Activated naive CD8-positive, alpha-beta T cell (primary cell): ENCODE data around the gene IGF2.
A peak's percentile ranks its signal among the peaks of the same experiment; 100 is the strongest.

Experiments used
- H3K27ac Mint-ChIP-seq: one replicate; pipeline ENCODE4 v1.8.0; 2021; ENCODE audit warnings: mixed read lengths
- H3K27me3 Mint-ChIP-seq: one replicate; pipeline ENCODE4 v1.8.0; 2021; ENCODE audit warnings: mixed read lengths
- H3K36me3 Mint-ChIP-seq: one replicate; pipeline ENCODE4 v1.8.0; 2021; ENCODE audit warnings: mixed read lengths
- H3K4me1 Mint-ChIP-seq: one replicate; pipeline ENCODE4 v1.8.0; 2021; ENCODE audit warnings: low read depth, mixed read lengths
- H3K4me3 Mint-ChIP-seq: one replicate; pipeline ENCODE4 v1.8.0; 2021; ENCODE audit warnings: mild to moderate bottlenecking, mixed read lengths
- H3K9me3 Mint-ChIP-seq: one replicate; pipeline ENCODE4 v1.8.0; 2021; ENCODE audit warnings: low read depth, mixed read lengths

IGF2 gene

DNA sequence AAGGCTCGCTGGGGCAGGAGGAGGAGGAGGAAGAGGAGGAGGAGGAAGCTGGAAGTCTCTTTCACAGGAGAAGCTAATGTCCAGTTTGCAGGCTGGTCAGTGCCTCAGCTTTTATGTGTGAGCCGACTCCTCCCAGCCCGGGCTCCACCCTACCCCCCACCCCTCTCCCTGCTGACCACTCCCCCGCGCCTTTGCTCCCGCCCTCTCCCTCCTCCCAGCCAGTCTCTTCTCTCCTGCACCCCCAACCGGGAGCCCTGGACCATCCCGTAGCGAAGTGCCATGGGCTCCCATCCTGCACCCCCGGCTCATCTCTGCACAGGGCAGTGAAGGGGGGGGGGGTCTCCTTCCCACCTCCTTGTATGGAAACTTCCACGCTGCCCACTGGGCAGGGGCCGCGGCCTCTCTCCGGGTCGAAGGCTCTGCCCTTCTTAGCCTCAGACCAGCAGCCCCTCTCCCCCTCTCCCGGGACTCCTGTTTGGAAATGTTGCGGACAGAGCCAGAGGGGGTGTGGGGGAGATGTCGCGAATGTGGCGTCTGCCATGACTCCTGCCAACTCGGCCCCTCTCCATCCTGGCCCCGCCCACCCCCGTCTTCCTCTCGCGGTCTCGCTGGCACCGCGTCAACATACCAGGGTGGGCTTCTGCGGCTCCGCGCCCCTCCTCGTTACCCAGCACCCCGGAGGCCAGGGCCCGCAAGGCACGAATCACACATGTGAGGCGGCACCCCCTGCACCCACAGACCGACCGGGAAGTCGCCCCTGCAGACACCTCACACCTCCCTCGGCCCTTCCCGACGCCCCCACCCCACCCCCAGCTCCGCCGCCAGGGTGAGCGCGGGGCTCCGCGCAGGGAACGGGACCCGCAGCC, 1.8 kb downstream of the IGF2 start:
- Mint-ChIP-seq H3K4me3 (peak overlapping the region; percentile 20), H3K27ac (no peak overlapping the region), H3K9me3 (no peaks in the 10 kb centered on the region), H3K4me1 (peaks cover 18% of the 10 kb centered on the region), H3K36me3 (no peaks in the 10 kb centered on the region), H3K27me3 (peaks cover 25% of the 10 kb centered on the region)

DNA sequence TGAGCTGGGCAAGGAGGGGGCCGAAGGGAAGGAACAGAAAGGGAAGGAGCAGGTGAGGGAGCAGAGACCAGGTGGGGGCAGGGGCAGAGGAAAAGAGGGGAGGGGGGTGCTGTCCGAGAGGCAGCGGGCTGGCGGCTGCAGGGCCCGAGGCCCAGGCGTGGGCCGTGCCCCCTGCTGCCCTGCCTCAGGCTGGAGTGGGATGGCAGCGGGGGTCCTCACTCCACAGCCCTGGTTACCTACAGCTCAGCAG, 2.3 kb downstream of the IGF2 start:
- H3K4me3 Mint-ChIP-seq: peak overlapping the region; percentile 30
- H3K27me3 Mint-ChIP-seq: peaks cover 21% of the 10 kb centered on the region
- H3K27ac Mint-ChIP-seq: no peak overlapping the region
- H3K36me3 Mint-ChIP-seq: no peaks in the 10 kb centered on the region
- peaks cover 13% of the 10 kb centered on the region for H3K4me1 Mint-ChIP-seq
- no peaks in the 10 kb centered on the region for H3K9me3 Mint-ChIP-seq

DNA sequence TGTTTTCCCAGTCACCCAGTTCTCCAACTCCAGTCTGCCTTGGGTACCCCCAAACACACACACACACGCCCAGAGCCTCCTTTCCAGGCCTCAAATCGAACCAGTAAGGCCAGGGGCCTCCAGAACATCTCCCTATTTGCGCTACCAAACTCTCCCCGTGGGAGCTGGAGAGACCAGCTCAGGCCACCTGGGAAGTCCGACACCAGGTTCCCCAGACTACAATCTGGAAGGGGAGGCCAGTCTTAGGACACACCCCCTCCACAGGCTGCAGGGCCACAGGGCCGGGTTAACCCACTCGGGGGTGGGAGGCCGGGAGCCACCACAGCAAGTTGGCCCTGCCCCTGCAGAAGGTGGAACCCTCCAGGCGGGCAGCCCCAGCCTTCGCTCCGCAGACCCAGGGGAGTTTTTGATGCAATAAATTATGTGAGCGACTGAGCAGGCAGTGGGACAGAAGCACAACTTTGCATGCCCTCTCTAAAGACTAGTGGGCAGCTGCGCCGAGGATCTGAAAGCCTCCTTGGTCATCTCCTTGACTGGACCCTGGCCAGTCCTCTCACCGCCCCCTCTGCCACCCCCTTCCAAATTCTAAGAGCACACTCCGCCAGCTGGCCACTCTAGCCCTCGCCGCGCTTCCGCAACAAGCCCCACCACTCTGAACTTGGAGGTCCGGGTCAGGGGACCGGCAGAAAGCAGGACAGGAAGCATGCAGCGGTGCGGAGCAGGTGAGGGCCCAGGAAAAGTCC, 2.8 kb downstream of the IGF2 start:
- peaks cover 19% of the 10 kb centered on the region for H3K27me3 Mint-ChIP-seq
- H3K4me1 Mint-ChIP-seq: peaks cover 11% of the 10 kb centered on the region
- H3K36me3 Mint-ChIP-seq: no peaks in the 10 kb centered on the region
- H3K27ac Mint-ChIP-seq: no peak overlapping the region
- peak overlapping the region; percentile 30 for H3K4me3 Mint-ChIP-seq
- no peaks in the 10 kb centered on the region for H3K9me3 Mint-ChIP-seq

DNA sequence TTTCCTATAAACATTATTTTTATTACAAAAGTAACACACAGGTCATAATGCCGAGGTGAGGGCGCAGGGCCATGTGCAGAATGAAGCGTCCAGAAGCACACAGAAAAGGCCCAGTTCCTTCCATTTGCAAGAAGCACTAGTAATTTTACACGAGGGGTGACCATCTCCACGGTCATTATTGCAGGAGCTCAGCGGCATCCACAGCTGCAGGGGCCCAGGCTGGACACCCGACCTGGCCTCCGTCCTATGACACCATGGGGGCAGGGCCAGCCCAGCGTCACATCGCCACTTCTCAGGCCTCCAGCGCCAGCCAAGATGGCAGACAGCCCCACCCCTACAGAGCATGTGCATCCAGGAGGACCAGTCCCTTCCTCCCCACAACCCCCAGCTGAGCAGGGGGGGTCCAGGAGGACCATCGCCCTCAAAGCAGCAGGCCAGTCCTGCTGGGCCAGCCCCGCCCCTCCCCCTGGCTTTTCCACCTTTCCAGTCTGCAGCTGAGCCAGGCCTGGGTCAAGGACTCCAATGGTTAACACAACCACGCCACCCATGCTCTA, 3.5 kb downstream of the IGF2 start:
- no peak overlapping the region for H3K4me3 Mint-ChIP-seq
- no peak overlapping the region for H3K27ac Mint-ChIP-seq
- peaks cover 16% of the 10 kb centered on the region for H3K27me3 Mint-ChIP-seq
- peaks cover 7% of the 10 kb centered on the region for H3K4me1 Mint-ChIP-seq
- H3K9me3 Mint-ChIP-seq: no peaks in the 10 kb centered on the region
- no peaks in the 10 kb centered on the region for H3K36me3 Mint-ChIP-seq

DNA sequence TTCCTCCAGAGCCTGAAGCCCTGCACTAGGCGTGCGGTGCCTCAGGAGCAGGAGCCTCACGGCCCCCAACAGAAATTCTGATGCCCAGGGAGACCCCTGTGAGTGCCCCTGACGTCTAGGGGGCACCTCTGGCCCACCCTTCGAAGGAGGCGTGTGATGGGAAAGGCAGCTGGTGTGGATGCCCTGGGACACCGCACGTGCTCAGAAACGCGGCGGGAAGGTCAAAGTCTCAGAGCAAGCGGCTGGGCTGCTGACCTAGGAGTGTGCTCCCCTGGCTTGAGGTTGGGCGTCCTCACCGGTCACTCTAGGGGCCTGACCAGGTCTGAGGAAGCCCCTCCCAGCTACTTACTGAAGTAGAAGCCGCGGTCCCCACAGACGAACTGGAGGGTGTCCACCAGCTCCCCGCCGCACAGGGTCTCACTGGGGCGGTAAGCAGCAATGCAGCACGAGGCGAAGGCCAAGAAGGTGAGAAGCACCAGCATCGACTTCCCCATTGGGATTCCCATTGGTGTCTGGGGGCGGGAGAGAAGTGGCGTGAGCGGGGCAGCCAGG, 4.1 kb downstream of the IGF2 start:
- H3K9me3 Mint-ChIP-seq: no peaks in the 10 kb centered on the region
- H3K4me1 Mint-ChIP-seq: peaks cover 6% of the 10 kb centered on the region
- no peak overlapping the region for H3K27ac Mint-ChIP-seq
- no peak overlapping the region for H3K4me3 Mint-ChIP-seq
- H3K27me3 Mint-ChIP-seq: peaks cover 16% of the 10 kb centered on the region
- H3K36me3 Mint-ChIP-seq: no peaks in the 10 kb centered on the region

DNA sequence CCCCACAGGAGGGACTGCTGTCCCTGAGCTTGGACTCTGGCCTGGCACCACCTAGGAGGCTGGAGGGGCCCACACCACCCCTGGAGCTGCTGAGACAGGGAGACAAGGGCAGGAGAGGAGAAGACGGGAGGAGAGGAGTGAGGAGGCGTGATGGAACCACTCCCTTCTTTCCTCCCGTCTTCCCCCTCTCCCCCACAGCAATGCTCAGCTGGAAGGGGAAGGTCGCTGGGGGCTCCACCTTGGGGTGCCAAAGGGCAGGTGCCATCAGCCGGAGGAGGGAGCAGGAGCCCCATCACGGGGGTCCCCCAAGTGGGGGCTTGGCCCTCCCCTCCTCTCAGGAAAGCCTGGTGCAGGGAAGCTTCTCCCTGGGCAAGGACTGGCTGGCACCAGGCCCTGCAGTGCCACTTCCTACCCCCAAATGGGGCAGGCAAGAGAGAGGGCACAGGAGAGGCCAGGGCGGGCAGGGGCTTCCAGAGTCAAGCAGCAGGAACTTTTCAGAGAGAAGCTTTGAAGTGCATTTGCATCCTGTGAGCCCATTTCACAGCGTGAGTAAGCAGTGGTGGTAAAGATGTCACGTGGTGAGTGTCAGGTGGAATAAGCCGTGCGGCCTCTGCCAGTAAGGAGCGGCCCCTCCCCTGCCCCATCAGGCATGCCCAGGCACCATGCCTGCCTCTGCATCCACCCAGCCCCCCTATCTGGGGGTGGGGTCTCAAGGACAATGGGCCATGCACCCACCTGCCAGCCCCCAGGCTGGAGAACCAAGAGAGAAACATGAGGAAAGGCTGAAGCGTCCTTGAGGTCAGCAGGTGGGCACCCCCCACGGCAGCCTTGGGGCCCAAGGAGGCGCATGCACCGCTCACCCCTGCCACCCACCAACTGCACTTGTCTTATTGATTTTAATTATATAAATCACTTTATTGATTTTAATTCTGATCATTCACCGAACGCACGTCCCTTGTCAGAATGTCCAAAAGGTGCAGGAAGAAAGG, 4.9 kb downstream of the IGF2 start:
- Mint-ChIP-seq H3K4me3 (no peak overlapping the region), H3K27me3 (peaks cover 16% of the 10 kb centered on the region), H3K27ac (no peak overlapping the region), H3K4me1 (peaks cover 5% of the 10 kb centered on the region), H3K9me3 (no peaks in the 10 kb centered on the region), H3K36me3 (no peaks in the 10 kb centered on the region)

DNA sequence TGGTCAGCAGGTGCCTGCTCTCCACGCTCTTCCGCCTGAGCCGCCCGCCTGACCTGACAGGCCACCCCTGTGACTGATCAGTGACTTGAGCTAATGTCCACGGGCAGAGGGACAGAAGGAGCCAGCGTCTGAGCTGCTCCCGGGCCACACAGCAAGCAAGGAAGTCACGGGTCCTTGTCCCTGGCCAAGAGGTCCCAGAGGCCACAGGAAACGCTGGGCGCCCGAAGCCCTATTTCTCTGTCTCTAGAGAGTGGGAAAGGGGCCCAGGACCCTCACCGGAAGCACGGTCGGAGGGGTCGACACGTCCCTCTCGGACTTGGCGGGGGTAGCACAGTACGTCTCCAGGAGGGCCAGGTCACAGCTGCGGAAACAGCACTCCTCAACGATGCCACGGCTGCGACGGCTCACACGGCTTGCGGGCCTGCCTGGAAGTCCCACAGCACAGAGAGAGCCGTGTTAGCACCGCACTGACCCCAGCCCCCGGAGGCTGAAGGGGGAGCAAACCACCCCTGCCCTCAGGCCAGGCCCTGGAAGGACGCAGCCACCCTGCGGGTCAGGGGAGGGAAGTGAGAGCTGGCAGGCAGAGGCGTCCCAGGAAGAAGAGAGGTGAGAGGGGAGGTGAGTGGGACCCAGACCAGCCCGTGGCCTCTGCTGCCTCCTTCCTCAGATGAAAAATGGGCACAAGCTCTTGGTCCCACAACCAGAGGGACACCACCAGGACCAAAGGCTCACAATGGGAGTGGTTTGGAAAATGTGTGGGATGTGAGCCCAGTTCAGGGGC, 5.8 kb downstream of the IGF2 start:
- Mint-ChIP-seq H3K4me3 (no peak overlapping the region), H3K27me3 (peaks cover 20% of the 10 kb centered on the region), H3K27ac (no peak overlapping the region), H3K4me1 (peaks cover 4% of the 10 kb centered on the region), H3K9me3 (no peaks in the 10 kb centered on the region), H3K36me3 (no peaks in the 10 kb centered on the region)

DNA sequence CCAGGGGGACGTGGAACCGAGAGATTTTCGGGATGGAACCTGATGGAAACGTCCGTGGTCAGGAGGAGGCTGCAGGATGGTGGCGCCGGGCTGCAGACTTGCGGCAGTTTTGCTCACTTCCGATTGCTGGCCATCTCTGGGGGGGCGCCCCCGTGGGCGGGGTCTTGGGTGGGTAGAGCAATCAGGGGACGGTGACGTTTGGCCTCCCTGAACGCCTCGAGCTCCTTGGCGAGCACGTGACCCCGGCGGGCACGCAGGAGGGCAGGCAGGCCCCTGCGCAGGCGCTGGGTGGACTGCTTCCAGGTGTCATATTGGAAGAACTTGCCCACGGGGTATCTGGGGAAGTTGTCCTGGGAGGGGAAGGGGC, 6.3 kb downstream of the IGF2 start:
- Mint-ChIP-seq H3K4me3 (no peak overlapping the region), H3K4me1 (peaks cover 2% of the 10 kb centered on the region), H3K9me3 (no peaks in the 10 kb centered on the region), H3K27me3 (peaks cover 18% of the 10 kb centered on the region), H3K36me3 (no peaks in the 10 kb centered on the region), H3K27ac (no peak overlapping the region)

DNA sequence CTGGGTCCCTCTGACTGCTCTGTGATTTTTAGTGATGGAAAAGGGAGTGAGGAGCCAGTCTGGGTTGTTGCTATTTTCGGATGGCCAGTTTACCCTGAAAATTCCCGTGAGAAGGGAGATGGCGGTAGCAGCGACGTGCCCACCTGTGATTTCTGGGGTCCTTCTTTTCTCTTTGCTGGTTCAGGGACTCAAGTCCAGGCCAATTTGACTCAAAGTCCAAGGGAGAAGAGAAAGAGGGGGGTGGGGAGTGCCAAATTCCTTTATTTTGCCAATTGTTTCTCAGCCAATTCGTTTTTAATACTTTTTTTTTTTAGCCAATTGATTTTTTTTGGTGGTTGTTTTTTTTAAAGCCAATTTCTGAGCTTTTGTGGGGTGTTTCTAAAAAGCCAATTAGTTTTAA, 6.9 kb downstream of the IGF2 start:
- H3K27me3 Mint-ChIP-seq: peaks cover 18% of the 10 kb centered on the region
- no peaks in the 10 kb centered on the region for H3K36me3 Mint-ChIP-seq

DNA sequence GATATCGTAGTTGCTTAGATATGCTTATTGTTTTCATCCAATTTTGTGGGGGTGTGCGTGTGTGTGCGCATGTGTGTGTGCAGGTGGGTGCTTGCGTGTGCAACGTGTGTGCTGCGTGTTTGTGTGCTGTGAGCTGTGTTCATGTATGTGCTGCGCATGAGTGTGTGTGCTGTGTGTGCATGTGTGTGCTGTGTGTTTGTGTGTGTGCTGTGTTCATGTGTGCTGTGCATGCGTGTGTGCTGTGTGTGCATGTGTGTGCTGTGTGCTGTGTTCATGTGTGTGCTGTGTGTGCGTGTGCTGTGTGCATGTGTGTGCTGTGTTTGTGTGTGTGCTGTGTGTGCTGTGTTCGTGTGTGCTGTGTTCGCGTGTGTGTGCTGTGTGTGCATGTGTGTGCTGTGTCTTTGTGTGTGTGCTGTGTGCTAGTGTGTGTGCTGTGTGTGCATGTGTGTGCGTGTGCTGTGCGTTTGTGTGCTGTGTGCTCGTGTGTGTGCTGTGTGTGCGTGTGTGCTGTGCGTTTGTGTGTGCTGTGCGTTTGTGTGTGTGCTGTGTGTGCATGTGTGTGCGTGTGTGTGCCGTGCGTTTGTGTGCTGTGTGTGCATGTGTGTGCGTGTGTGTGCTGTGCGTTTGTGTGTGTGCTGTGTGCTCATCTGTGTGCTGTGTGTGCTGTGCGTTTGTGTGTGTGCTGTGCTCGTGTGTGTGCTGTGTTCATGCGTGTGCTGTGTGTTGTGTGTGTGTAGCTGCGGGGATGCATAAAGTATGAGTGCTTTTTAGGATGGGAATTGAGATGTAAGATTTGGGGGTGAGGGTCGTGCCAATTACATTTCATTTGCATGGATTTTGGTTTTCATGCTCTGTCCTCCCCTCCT, 7.6 kb downstream of the IGF2 start:
- H3K36me3 Mint-ChIP-seq: no peaks in the 10 kb centered on the region
- H3K4me3 Mint-ChIP-seq: no peak overlapping the region
- H3K9me3 Mint-ChIP-seq: no peaks in the 10 kb centered on the region
- peaks cover 18% of the 10 kb centered on the region for H3K27me3 Mint-ChIP-seq
- peaks cover 1% of the 10 kb centered on the region for H3K4me1 Mint-ChIP-seq
- no peak overlapping the region for H3K27ac Mint-ChIP-seq

More for the DNA sequence above, 6.9 kb downstream of the IGF2 start:
- Mint-ChIP-seq H3K27ac (no peak overlapping the region), H3K9me3 (no peaks in the 10 kb centered on the region), H3K4me1 (peaks cover 2% of the 10 kb centered on the region), H3K4me3 (no peak overlapping the region)

DNA sequence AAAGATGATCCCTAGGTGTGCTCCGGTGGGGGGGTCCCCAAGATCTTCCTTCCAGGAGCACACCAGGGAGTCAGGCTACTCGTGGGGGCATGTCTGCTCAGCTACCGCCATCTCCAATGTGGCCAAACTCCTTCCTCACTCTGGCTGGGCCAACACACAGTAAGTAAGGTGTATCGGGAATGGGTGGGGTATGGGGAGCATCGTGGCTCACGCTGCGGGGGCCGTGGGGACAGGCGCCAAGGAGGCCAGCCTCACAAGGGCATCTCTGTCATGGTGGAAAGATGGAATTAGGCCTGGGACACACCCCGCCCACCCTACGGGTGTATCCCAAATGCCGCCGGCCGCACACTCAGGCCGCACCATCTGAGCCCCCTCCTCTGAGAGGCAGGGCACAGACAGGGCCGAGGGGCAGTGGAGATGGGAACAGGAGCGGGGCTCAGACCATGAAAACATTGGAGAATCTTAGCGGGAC, 8.3 kb downstream of the IGF2 start:
- H3K4me1 Mint-ChIP-seq: no peaks in the 10 kb centered on the region
- no peak overlapping the region for H3K4me3 Mint-ChIP-seq
- no peak overlapping the region for H3K27ac Mint-ChIP-seq
- H3K9me3 Mint-ChIP-seq: no peaks in the 10 kb centered on the region
- H3K36me3 Mint-ChIP-seq: no peaks in the 10 kb centered on the region
- peaks cover 13% of the 10 kb centered on the region for H3K27me3 Mint-ChIP-seq

DNA sequence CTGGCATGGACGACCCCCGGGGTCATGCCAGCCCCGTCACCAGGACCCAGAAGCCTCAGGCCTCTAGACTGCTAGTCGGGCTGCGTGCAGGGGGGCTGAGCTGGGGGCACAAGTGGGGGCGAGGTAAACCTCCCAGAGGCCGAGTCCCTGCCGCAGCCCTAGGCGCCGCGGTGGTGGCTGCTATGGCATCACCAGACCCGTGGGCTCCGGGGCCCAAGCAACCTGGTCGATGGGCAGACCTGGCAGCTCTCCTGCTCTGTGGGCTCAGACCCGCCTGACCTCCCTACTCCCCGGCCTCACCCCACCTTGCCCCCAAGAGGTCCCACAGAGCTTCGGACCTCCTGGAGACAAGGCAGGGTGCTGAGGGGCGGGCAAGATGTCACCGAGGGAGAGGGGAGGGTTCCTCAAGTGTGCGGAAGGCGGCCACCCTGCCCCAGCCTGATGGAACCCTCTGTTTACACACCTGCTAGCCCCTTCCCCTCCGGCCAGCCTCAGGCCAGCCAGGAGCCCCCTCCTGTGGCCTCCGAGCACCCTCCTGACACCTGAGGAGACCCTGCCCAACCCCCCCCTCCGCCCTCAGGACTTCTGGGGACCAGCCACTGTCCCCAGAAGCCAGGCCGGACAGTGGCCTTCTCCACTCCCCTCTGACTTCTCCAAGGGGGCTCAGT, 9.4 kb downstream of the IGF2 start:
- no peak overlapping the region for H3K4me3 Mint-ChIP-seq
- no peaks in the 10 kb centered on the region for H3K4me1 Mint-ChIP-seq
- peaks cover 9% of the 10 kb centered on the region for H3K27me3 Mint-ChIP-seq
- H3K9me3 Mint-ChIP-seq: no peaks in the 10 kb centered on the region
- no peak overlapping the region for H3K27ac Mint-ChIP-seq
- no peaks in the 10 kb centered on the region for H3K36me3 Mint-ChIP-seq

DNA sequence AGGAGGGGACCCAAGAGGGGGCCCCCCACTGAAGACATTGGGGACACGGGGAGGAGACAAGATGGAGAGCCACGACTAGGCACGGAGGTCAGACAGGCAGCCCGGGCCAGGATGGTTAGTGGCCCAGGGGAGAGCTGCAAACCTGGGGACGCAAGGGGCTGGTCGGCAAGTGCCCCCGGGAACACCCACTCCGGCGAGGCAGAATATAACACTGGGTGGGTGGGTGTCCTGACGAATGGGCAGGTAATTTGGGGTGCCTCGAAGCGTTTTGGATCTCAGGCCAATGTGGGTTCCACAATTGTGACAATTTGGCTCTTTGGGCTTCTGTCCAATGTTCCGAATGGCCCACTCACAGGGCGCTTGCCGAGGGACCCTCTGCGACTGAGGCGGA, 9.9 kb downstream of the IGF2 start:
- Mint-ChIP-seq H3K4me3 (no peak overlapping the region), H3K36me3 (no peaks in the 10 kb centered on the region), H3K27ac (no peak overlapping the region), H3K4me1 (no peaks in the 10 kb centered on the region), H3K27me3 (peaks cover 7% of the 10 kb centered on the region), H3K9me3 (no peaks in the 10 kb centered on the region)
